A673 (cell line): ENCODE results near the gene NECTIN3. TPM values are rescaled to one million over a fixed set of nuclear protein-coding genes. Genes with fewer than 3 reads are reported as not detected.
A peak's percentile ranks its signal among the peaks of the same experiment; 100 is the strongest.

Experiments
- BruUV-seq: library from RNA; stranded (reverse); fragments of 400-500 nt; replicated peaks from 2 replicates; lab custom pipeline; 2021; lab: Mats Ljungman, UMichigan
- CTCF ChIA-PET: fragments of 300-600 bp; sonication (Branson Sonifier 250); formaldehyde crosslinking; loops from one replicate; lab custom pipeline; 2022; ENCODE audit warnings: antibody characterized with exemption; lab: Charles Lee
- POLR2A ChIA-PET: fragments of 300-600 bp; sonication (Branson Sonifier 250); formaldehyde crosslinking; loops from one replicate; lab custom pipeline; 2022; ENCODE audit warnings: antibody characterized with exemption; ENCODE audit not compliant: low non-redundant PET; lab: Charles Lee
- DNase-seq: peaks from one replicate; pipeline ENCODE4 v3.0.0-alpha.2; 2015; ENCODE audit warnings: low spot score
- H3K27ac ChIP-seq: fragments of 200-600 bp; sonication (generic); 2 replicates; pipeline ENCODE4 v1.5.1; 2016; ENCODE audit warnings: mixed run types, low read depth, mild to moderate bottlenecking, mixed read lengths, antibody characterized with exemption, low read length; ENCODE audit not compliant: poor library complexity, severe bottlenecking
- H3K27me3 ChIP-seq: fragments of 200-600 bp; sonication (generic); replicated peaks from 2 replicates; pipeline ENCODE4 v1.6.1; 2017; ENCODE audit warnings: mixed run types, low read depth, mild to moderate bottlenecking, mixed read lengths, antibody characterized with exemption, low read length; ENCODE audit not compliant: insufficient read depth, poor library complexity
- H3K36me3 ChIP-seq: fragments of 200-600 bp; sonication (generic); 2 replicates; pipeline ENCODE4 v1.6.1; 2016; ENCODE audit warnings: mixed run types, mild to moderate bottlenecking, mixed read lengths, antibody characterized with exemption, low read length; ENCODE audit not compliant: insufficient read depth, poor library complexity, severe bottlenecking
- H3K4me1 ChIP-seq: fragments of 200-600 bp; sonication (generic); 2 replicates; pipeline ENCODE4 v1.6.1; 2017; ENCODE audit warnings: mixed run types, mild to moderate bottlenecking, mixed read lengths, antibody characterized with exemption, low read length; ENCODE audit not compliant: insufficient read depth, poor library complexity, severe bottlenecking
- H3K4me3 ChIP-seq: fragments of 200-600 bp; sonication (generic); 2 replicates; pipeline ENCODE4 v1.5.1; 2016; ENCODE audit warnings: low read depth, mixed run types, mild to moderate bottlenecking, mixed read lengths, low read length; ENCODE audit not compliant: poor library complexity, severe bottlenecking
- H3K9me3 ChIP-seq: fragments of 200-600 bp; sonication (generic); 2 replicates; pipeline ENCODE4 v1.6.1; 2016; ENCODE audit warnings: mixed run types, low read depth, mild to moderate bottlenecking, mixed read lengths, antibody characterized with exemption, low read length; ENCODE audit not compliant: poor library complexity, severe bottlenecking
- CTCF ChIP-seq: fragments of 300-800, 200-600 bp; sonication (generic); conservative IDR thresholded peaks from 2 replicates; pipeline ENCODE4 v1.5.1; 2017; ENCODE audit warnings: low read depth, mild to moderate bottlenecking, antibody characterized with exemption, low read length, moderate library complexity, mixed read lengths
- EZH2 ChIP-seq: fragments of 200-600 bp; sonication (generic); IDR thresholded peaks from 2 replicates; pipeline ENCODE4 v1.6.1; 2017; ENCODE audit warnings: borderline replicate concordance, low read depth, mild to moderate bottlenecking, mixed read lengths, antibody characterized with exemption, low read length; ENCODE audit not compliant: poor library complexity, severe bottlenecking
- intact Hi-C: fragments of 100-400 bp; cut with micrococcal nuclease; formaldehyde crosslinking; loops from one replicate; pipeline ENCODE4 v1.10.0; 2022; ENCODE audit not compliant: unreplicated experiment
- total RNA-seq: library from RNA; stranded (reverse); gene quantifications from 2 replicates; pipeline ENCODE4 v1.2.3, GENCODE V29; 2021

Gene NECTIN3
- total RNA-seq, 1 experiment from 2014 or later: 9.4 TPM

GRCh38 chr3:111068574-111068973 is 3.0 kb upstream of the NECTIN3 start:
- no peak overlapping the region for H3K4me3 ChIP-seq
- H3K9me3 ChIP-seq: no peaks in the 10 kb centered on the region
- no peaks in the 10 kb centered on the region for H3K36me3 ChIP-seq
- no TSS peak for BruUV-seq
- no peak for TF ChIP-seq EZH2
- TF ChIP-seq CTCF: no peak
- DNase-seq: no peak
- ChIA-PET POLR2A (no interaction called here), CTCF (no interaction called here)
- H3K27me3 ChIP-seq: peaks cover 13% of the 10 kb centered on the region
- peaks cover 7% of the 10 kb centered on the region for H3K4me1 ChIP-seq
- no peak overlapping the region for H3K27ac ChIP-seq
- intact Hi-C loops: no loop called here

GRCh38 chr3:111069974-111070771 is 1.4 kb upstream of the NECTIN3 start:
- no peak for DNase-seq
- Histone ChIP-seq H3K36me3 (no peaks in the 10 kb centered on the region), H3K4me3 (peak overlapping the region; percentile 59), H3K9me3 (no peaks in the 10 kb centered on the region), H3K27ac (peak overlapping the region; percentile 78), H3K27me3 (peaks cover 13% of the 10 kb centered on the region), H3K4me1 (peaks cover 7% of the 10 kb centered on the region)
- intact Hi-C loops: loop anchor here (10.0 kb wide), 2 partner anchors 655 to 755 kb away; no protein-coding TSS in a partner anchor
- TSS peak; percentile 36 for BruUV-seq
- POLR2A ChIA-PET: no interaction called here
- no peak for TF ChIP-seq CTCF
- CTCF ChIA-PET: no interaction called here

GRCh38 chr3:111070772-111071256 is 802 bp upstream of the NECTIN3 start:
- H3K4me1 ChIP-seq: peaks cover 7% of the 10 kb centered on the region
- TF ChIP-seq EZH2 (no peak), CTCF (no peak)
- H3K9me3 ChIP-seq: no peaks in the 10 kb centered on the region
- H3K36me3 ChIP-seq: no peaks in the 10 kb centered on the region
- peak overlapping the region; percentile 78 for H3K27ac ChIP-seq
- DNase-seq: no peak
- peak overlapping the region; percentile 59 for H3K4me3 ChIP-seq
- H3K27me3 ChIP-seq: peaks cover 13% of the 10 kb centered on the region
- CTCF ChIA-PET: no interaction called here
- intact Hi-C loops: loop anchor here (10.0 kb wide), 2 partner anchors 656 to 756 kb away; no protein-coding TSS in a partner anchor
- BruUV-seq: no TSS peak
- POLR2A ChIA-PET: no interaction called here
